Measurements from ENCODE around the gene SEC14L6. TPM values are rescaled to one million over a fixed set of nuclear protein-coding genes. Genes with fewer than 3 reads are reported as not detected.

SEC14L6 gene
- total and polyA plus RNA-seq, 9 of the 15 experiments (the other 6 are each of a cell fraction or from before 2014, with no cell fraction given) = 0.29 to 6.1 (median 1.9) TPM

DNA sequence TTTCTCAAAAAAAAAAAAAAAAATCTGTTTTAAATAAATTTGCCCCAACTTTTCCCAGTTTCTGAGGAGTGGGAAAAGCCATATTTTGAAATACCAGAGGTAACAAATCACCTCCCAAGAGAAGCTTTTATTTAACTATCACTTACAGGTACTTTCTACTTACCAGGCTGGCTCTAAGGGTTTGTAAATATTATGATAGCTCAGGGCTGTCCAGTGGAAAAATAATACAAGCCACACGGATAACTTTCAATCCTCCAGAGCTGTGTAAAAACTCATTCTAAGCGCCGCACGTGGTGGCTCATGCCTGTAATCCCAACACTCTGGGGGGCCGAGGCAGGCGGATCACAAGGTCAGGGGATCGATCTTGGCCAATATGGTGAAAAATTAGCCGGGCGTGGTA, 35.4 kb downstream of the SEC14L6 start (continued):
- TF ChIP-seq RREB1 (CRISPR knock-in tag; IDR thresholded peaks at IDR 0.05) (no peak), ZNF12 (CRISPR knock-in tag; IDR thresholded peaks at IDR 0.05) (no peak)
- TF ChIP-seq, protein P1, sequence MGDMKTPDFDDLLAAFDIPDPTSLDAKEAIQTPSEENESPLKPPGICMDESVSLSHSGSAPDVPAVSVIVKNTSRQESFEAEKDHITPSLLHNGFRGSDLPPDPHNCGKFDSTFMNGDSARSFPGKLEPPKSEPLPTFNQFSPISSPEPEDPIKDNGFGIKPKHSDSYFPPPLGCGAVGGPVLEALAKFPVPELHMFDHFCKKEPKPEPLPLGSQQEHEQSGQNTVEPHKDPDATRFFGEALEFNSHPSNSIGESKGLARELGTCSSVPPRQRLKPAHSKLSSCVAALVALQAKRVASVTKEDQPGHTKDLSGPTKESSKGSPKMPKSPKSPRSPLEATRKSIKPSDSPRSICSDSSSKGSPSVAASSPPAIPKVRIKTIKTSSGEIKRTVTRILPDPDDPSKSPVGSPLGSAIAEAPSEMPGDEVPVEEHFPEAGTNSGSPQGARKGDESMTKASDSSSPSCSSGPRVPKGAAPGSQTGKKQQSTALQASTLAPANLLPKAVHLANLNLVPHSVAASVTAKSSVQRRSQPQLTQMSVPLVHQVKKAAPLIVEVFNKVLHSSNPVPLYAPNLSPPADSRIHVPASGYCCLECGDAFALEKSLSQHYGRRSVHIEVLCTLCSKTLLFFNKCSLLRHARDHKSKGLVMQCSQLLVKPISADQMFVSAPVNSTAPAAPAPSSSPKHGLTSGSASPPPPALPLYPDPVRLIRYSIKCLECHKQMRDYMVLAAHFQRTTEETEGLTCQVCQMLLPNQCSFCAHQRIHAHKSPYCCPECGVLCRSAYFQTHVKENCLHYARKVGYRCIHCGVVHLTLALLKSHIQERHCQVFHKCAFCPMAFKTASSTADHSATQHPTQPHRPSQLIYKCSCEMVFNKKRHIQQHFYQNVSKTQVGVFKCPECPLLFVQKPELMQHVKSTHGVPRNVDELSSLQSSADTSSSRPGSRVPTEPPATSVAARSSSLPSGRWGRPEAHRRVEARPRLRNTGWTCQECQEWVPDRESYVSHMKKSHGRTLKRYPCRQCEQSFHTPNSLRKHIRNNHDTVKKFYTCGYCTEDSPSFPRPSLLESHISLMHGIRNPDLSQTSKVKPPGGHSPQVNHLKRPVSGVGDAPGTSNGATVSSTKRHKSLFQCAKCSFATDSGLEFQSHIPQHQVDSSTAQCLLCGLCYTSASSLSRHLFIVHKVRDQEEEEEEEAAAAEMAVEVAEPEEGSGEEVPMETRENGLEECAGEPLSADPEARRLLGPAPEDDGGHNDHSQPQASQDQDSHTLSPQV (IDR thresholded peaks at IDR 0.05) = no peak
